ENCODE data around the gene TENT5C.

DNA sequence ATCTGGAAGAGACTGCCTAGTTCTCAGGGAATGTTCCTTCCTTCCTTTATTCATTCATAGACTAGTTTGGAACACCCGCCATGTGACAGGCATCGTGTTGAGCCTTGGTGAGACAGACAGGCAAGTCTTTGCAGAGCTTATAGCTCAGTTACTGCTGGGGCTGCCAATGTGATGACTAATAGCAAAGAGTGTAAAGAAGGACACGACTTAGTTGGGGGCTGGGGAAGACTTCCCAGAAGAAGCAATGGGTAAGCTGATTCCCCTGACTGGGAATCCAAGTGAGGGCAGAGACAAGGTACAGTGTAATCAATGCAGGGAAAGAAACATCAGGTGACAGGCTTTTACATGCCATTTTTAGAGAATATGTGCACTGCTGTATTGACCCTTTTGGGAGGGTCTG, 51.2 kb downstream of the TENT5C start:
- TF ChIP-seq, protein P1, sequence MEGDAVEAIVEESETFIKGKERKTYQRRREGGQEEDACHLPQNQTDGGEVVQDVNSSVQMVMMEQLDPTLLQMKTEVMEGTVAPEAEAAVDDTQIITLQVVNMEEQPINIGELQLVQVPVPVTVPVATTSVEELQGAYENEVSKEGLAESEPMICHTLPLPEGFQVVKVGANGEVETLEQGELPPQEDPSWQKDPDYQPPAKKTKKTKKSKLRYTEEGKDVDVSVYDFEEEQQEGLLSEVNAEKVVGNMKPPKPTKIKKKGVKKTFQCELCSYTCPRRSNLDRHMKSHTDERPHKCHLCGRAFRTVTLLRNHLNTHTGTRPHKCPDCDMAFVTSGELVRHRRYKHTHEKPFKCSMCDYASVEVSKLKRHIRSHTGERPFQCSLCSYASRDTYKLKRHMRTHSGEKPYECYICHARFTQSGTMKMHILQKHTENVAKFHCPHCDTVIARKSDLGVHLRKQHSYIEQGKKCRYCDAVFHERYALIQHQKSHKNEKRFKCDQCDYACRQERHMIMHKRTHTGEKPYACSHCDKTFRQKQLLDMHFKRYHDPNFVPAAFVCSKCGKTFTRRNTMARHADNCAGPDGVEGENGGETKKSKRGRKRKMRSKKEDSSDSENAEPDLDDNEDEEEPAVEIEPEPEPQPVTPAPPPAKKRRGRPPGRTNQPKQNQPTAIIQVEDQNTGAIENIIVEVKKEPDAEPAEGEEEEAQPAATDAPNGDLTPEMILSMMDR (tag by site-specific recombination; IDR thresholded peaks at IDR 0.05): no peak
- TF ChIP-seq, protein P2, sequence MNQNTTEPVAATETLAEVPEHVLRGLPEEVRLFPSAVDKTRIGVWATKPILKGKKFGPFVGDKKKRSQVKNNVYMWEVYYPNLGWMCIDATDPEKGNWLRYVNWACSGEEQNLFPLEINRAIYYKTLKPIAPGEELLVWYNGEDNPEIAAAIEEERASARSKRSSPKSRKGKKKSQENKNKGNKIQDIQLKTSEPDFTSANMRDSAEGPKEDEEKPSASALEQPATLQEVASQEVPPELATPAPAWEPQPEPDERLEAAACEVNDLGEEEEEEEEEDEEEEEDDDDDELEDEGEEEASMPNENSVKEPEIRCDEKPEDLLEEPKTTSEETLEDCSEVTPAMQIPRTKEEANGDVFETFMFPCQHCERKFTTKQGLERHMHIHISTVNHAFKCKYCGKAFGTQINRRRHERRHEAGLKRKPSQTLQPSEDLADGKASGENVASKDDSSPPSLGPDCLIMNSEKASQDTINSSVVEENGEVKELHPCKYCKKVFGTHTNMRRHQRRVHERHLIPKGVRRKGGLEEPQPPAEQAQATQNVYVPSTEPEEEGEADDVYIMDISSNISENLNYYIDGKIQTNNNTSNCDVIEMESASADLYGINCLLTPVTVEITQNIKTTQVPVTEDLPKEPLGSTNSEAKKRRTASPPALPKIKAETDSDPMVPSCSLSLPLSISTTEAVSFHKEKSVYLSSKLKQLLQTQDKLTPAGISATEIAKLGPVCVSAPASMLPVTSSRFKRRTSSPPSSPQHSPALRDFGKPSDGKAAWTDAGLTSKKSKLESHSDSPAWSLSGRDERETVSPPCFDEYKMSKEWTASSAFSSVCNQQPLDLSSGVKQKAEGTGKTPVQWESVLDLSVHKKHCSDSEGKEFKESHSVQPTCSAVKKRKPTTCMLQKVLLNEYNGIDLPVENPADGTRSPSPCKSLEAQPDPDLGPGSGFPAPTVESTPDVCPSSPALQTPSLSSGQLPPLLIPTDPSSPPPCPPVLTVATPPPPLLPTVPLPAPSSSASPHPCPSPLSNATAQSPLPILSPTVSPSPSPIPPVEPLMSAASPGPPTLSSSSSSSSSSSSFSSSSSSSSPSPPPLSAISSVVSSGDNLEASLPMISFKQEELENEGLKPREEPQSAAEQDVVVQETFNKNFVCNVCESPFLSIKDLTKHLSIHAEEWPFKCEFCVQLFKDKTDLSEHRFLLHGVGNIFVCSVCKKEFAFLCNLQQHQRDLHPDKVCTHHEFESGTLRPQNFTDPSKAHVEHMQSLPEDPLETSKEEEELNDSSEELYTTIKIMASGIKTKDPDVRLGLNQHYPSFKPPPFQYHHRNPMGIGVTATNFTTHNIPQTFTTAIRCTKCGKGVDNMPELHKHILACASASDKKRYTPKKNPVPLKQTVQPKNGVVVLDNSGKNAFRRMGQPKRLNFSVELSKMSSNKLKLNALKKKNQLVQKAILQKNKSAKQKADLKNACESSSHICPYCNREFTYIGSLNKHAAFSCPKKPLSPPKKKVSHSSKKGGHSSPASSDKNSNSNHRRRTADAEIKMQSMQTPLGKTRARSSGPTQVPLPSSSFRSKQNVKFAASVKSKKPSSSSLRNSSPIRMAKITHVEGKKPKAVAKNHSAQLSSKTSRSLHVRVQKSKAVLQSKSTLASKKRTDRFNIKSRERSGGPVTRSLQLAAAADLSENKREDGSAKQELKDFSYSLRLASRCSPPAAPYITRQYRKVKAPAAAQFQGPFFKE (tag by site-specific recombination; IDR thresholded peaks at IDR 0.05; ENCODE audit: borderline replicate concordance): no peak
- TF ChIP-seq, protein P3, sequence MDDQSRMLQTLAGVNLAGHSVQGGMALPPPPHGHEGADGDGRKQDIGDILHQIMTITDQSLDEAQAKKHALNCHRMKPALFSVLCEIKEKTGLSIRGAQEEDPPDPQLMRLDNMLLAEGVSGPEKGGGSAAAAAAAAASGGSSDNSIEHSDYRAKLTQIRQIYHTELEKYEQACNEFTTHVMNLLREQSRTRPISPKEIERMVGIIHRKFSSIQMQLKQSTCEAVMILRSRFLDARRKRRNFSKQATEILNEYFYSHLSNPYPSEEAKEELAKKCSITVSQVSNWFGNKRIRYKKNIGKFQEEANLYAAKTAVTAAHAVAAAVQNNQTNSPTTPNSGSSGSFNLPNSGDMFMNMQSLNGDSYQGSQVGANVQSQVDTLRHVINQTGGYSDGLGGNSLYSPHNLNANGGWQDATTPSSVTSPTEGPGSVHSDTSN (CRISPR knock-in tag; IDR thresholded peaks at IDR 0.05): no peak
- TF ChIP-seq, protein P4, sequence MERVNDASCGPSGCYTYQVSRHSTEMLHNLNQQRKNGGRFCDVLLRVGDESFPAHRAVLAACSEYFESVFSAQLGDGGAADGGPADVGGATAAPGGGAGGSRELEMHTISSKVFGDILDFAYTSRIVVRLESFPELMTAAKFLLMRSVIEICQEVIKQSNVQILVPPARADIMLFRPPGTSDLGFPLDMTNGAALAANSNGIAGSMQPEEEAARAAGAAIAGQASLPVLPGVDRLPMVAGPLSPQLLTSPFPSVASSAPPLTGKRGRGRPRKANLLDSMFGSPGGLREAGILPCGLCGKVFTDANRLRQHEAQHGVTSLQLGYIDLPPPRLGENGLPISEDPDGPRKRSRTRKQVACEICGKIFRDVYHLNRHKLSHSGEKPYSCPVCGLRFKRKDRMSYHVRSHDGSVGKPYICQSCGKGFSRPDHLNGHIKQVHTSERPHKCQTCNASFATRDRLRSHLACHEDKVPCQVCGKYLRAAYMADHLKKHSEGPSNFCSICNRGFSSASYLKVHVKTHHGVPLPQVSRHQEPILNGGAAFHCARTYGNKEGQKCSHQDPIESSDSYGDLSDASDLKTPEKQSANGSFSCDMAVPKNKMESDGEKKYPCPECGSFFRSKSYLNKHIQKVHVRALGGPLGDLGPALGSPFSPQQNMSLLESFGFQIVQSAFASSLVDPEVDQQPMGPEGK (tag by site-specific recombination; IDR thresholded peaks at IDR 0.05): no peak
- TF ChIP-seq, protein P5, sequence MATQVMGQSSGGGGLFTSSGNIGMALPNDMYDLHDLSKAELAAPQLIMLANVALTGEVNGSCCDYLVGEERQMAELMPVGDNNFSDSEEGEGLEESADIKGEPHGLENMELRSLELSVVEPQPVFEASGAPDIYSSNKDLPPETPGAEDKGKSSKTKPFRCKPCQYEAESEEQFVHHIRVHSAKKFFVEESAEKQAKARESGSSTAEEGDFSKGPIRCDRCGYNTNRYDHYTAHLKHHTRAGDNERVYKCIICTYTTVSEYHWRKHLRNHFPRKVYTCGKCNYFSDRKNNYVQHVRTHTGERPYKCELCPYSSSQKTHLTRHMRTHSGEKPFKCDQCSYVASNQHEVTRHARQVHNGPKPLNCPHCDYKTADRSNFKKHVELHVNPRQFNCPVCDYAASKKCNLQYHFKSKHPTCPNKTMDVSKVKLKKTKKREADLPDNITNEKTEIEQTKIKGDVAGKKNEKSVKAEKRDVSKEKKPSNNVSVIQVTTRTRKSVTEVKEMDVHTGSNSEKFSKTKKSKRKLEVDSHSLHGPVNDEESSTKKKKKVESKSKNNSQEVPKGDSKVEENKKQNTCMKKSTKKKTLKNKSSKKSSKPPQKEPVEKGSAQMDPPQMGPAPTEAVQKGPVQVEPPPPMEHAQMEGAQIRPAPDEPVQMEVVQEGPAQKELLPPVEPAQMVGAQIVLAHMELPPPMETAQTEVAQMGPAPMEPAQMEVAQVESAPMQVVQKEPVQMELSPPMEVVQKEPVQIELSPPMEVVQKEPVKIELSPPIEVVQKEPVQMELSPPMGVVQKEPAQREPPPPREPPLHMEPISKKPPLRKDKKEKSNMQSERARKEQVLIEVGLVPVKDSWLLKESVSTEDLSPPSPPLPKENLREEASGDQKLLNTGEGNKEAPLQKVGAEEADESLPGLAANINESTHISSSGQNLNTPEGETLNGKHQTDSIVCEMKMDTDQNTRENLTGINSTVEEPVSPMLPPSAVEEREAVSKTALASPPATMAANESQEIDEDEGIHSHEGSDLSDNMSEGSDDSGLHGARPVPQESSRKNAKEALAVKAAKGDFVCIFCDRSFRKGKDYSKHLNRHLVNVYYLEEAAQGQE (tag by site-specific recombination; IDR thresholded peaks at IDR 0.05): no peak
- TF ChIP-seq, protein P6, sequence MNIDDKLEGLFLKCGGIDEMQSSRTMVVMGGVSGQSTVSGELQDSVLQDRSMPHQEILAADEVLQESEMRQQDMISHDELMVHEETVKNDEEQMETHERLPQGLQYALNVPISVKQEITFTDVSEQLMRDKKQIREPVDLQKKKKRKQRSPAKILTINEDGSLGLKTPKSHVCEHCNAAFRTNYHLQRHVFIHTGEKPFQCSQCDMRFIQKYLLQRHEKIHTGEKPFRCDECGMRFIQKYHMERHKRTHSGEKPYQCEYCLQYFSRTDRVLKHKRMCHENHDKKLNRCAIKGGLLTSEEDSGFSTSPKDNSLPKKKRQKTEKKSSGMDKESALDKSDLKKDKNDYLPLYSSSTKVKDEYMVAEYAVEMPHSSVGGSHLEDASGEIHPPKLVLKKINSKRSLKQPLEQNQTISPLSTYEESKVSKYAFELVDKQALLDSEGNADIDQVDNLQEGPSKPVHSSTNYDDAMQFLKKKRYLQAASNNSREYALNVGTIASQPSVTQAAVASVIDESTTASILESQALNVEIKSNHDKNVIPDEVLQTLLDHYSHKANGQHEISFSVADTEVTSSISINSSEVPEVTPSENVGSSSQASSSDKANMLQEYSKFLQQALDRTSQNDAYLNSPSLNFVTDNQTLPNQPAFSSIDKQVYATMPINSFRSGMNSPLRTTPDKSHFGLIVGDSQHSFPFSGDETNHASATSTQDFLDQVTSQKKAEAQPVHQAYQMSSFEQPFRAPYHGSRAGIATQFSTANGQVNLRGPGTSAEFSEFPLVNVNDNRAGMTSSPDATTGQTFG (tag by site-specific recombination; IDR thresholded peaks at IDR 0.05; ENCODE audit: borderline replicate concordance): no peak
- no peak for TF ChIP-seq YY1 (tag by site-specific recombination; IDR thresholded peaks at IDR 0.05)
- no peak for TF ChIP-seq ZNF830 (tag by site-specific recombination; IDR thresholded peaks at IDR 0.05; ENCODE audit: low read depth)
- TF ChIP-seq ZNF629 (tag by site-specific recombination; IDR thresholded peaks at IDR 0.05): no peak

Data from HEK293 (cell line).